Keratinocyte (primary cell): ENCODE results near the gene PKNOX2. TPM values are rescaled to one million over a fixed set of nuclear protein-coding genes. Genes with fewer than 3 reads are reported as not detected.

ENCODE experiments used
- DNase-seq: peaks from one replicate; pipeline ENCODE4 v3.0.0-alpha.2; 2011; ENCODE audit warnings: low read depth, missing footprints, low spot score
- FAIRE-seq: peaks from 2 replicates; lab custom pipeline; 2011; peaks lifted over from hg19 to GRCh38; lab: Jason Lieb, UNC
- H2AFZ ChIP-seq: 2 replicates; pipeline ENCODE4 v1.6.0; 2012; ENCODE audit warnings: low read length, control low read depth, inconsistent platforms; ENCODE audit not compliant: control insufficient read depth
- H3K27ac ChIP-seq: 2 replicates; pipeline ENCODE4 v1.5.1; 2011; ENCODE audit warnings: low read length; ENCODE audit not compliant: control insufficient read depth, insufficient read depth
- H3K27me3 ChIP-seq: 3 replicates; pipeline ENCODE4 v1.6.0; 2011; ENCODE audit warnings: low read length; ENCODE audit not compliant: control insufficient read depth, insufficient read depth; ENCODE audit errors: extremely low read depth
- H3K36me3 ChIP-seq, 2 experiments: 2 replicates in 1 of 2; 3 replicates in 1 of 2; pipeline ENCODE4 v1.5.1; 2011; ENCODE audit warnings: low read length in 2 of 2, mild to moderate bottlenecking in 1 of 2; ENCODE audit not compliant: control insufficient read depth in 2 of 2, insufficient read depth in 2 of 2; ENCODE audit errors: extremely low read depth in 1 of 2
- H3K4me1 ChIP-seq: 3 replicates; pipeline ENCODE4 v1.5.1; 2011; ENCODE audit warnings: low read length; ENCODE audit not compliant: control insufficient read depth, insufficient read depth; ENCODE audit errors: extremely low read depth
- H3K4me2 ChIP-seq: 3 replicates; pipeline ENCODE4 v1.6.0; 2011; ENCODE audit warnings: low read depth, low read length; ENCODE audit not compliant: control insufficient read depth, insufficient read depth; ENCODE audit errors: extremely low read depth
- H3K4me3 ChIP-seq, 3 experiments: fragments of 200-600 bp in 1 of 3; sonication (generic) in 1 of 3; 2 replicates in 2 of 3; 3 replicates in 1 of 3; pipeline ENCODE4 v1.5.1; 2011 to 2016; ENCODE audit warnings: low read length in 3 of 3, mild to moderate bottlenecking in 3 of 3, control low read depth in 2 of 3, inconsistent platforms in 1 of 3, low read depth in 1 of 3, mixed read lengths in 1 of 3, mixed run types in 1 of 3, moderate library complexity in 1 of 3; ENCODE audit not compliant: control insufficient read depth in 2 of 3, insufficient read depth in 2 of 3; ENCODE audit errors: extremely low read depth in 1 of 3
- H3K79me2 ChIP-seq: 2 replicates; pipeline ENCODE4 v1.6.0; 2012; ENCODE audit warnings: low read length; ENCODE audit not compliant: control insufficient read depth, insufficient read depth
- H3K9ac ChIP-seq: 3 replicates; pipeline ENCODE4 v1.6.0; 2011; ENCODE audit warnings: low read length; ENCODE audit not compliant: control insufficient read depth, insufficient read depth; ENCODE audit errors: extremely low read depth
- H3K9me1 ChIP-seq: 3 replicates; pipeline ENCODE4 v1.6.0; 2011; ENCODE audit warnings: low read length; ENCODE audit not compliant: control insufficient read depth, insufficient read depth; ENCODE audit errors: extremely low read depth
- H3K9me3 ChIP-seq: 2 replicates; pipeline ENCODE4 v1.5.1; 2012; ENCODE audit warnings: low read depth, low read length; ENCODE audit not compliant: control insufficient read depth
- H4K20me1 ChIP-seq: 3 replicates; pipeline ENCODE4 v1.6.0; 2011; ENCODE audit warnings: low read length; ENCODE audit not compliant: control insufficient read depth, insufficient read depth; ENCODE audit errors: extremely low read depth
- CTCF ChIP-seq, 3 experiments: IDR thresholded peaks in 1 of 3; conservative IDR thresholded peaks in 1 of 3; optimal IDR thresholded peaks in 1 of 3; 2 replicates in 2 of 3; 3 replicates in 1 of 3; pipeline versions ENCODE3 to v1.5.1; 2011; ENCODE audit warnings: low read length in 3 of 3, mild to moderate bottlenecking in 3 of 3, moderate library complexity in 2 of 3, control low read depth in 1 of 3, inconsistent platforms in 1 of 3; ENCODE audit not compliant: insufficient read depth in 2 of 3; ENCODE audit errors: extremely low read depth in 1 of 3
- EZH2 ChIP-seq: IDR thresholded peaks from one replicate; pipeline ENCODE4 v1.6.1; 2012; ENCODE audit warnings: inconsistent platforms, mild to moderate bottlenecking, low read length, moderate library complexity
- dilution Hi-C: fragments of 300-500 bp; cut with MboI; formaldehyde crosslinking; loops from one replicate; pipeline ENCODE4 v1.7.0; 2020; ENCODE audit warnings: low sequenced_read_pairs; ENCODE audit not compliant: extremely low pct_ligation_motif_present
- polyA plus RNA-seq, 5 experiments: library from polyadenylated mRNA; depleted of rRNA in 3 of 5; stranded (reverse) in 3 of 5; stranded (forward) in 1 of 5; unstranded in 1 of 5; fragments of >200 nt; gene quantifications; 1 replicate in 1 of 5; 2 replicates in 3 of 5; 3 replicates in 1 of 5; pipeline versions ENCODE4 v1.2.1 to v1.2.3, GENCODE V29; 2011 to 2012; ENCODE audit warnings: missing spikeins in 2 of 5, low read depth in 1 of 5, low replicate concordance in 1 of 5

The PKNOX2 gene
- polyA plus RNA-seq, 1 donor (not counting 4 experiments of a cell fraction or from before 2014, with no cell fraction given) = 0.05 TPM

GRCh38 chr11:125304136-125304535 lies 139.6 kb downstream of the PKNOX2 start:
- no peak for DNase-seq
- no peak overlapping the region for H3K4me3 ChIP-seq
- H3K27ac ChIP-seq = no peak overlapping the region
- no peaks in the 10 kb centered on the region for H3K79me2 ChIP-seq
- H3K9me3 ChIP-seq = no peaks in the 10 kb centered on the region
- H3K36me3 ChIP-seq = no peaks in the 10 kb centered on the region
- no peak for FAIRE-seq
- H4K20me1 ChIP-seq = no peaks in the 10 kb centered on the region
- peaks cover 16% of the 10 kb centered on the region for H3K4me1 ChIP-seq
- no peaks in the 10 kb centered on the region for H3K9me1 ChIP-seq
- no peak overlapping the region for H3K4me2 ChIP-seq
- H3K27me3 ChIP-seq = no peaks in the 10 kb centered on the region
- no peak overlapping the region for H2AFZ ChIP-seq
- TF ChIP-seq EZH2 (no peak), CTCF (optimal IDR thresholded peaks at IDR 0.05 in 1 of 3, IDR thresholded peaks at IDR 0.05 in 1 of 3, conservative IDR thresholded peaks at IDR 0.05 in 1 of 3; ENCODE audit: extremely low read depth in 1 of 3, insufficient read depth in 2 of 3, low read length in 3 of 3) (no peak)
- H3K9ac ChIP-seq = no peak overlapping the region
- dilution Hi-C loops = no loop called here

DNA sequence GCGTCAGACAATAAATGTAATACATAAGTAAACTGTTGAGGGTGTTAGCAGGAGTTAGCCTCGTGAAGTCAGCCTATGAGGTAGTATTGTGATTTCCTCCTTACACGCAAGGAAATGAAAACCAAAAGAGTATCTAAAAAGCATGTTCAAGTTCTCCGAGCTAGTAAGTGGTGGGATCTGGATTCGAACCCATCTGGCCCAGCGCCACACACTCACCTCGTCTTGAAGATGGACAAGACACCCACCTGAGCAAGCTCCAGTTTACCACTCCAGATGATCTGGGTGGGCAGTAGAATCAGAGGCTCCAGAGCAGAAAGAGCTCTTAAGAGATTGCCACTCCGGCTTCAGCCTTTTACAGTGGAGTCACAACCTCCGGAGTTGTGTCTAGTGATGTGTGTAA lies 140.3 kb downstream of the PKNOX2 start:
- H3K9me3 ChIP-seq = no peaks in the 10 kb centered on the region
- dilution Hi-C loops = no loop called here
- no peak overlapping the region for H3K4me3 ChIP-seq
- no peak overlapping the region for H3K9ac ChIP-seq
- H3K27me3 ChIP-seq = no peaks in the 10 kb centered on the region
- H3K27ac ChIP-seq = no peak overlapping the region
- no peaks in the 10 kb centered on the region for H4K20me1 ChIP-seq
- FAIRE-seq (no peak), DNase-seq (no peak)
- no peaks in the 10 kb centered on the region for H3K9me1 ChIP-seq
- no peaks in the 10 kb centered on the region for H3K79me2 ChIP-seq
- no peaks in the 10 kb centered on the region for H3K36me3 ChIP-seq
- peaks cover 16% of the 10 kb centered on the region for H3K4me1 ChIP-seq
- no peak overlapping the region for H3K4me2 ChIP-seq
- no peak overlapping the region for H2AFZ ChIP-seq
- no peak for TF ChIP-seq EZH2
- no peak for TF ChIP-seq CTCF (optimal IDR thresholded peaks at IDR 0.05 in 1 of 3, IDR thresholded peaks at IDR 0.05 in 1 of 3, conservative IDR thresholded peaks at IDR 0.05 in 1 of 3; ENCODE audit: extremely low read depth in 1 of 3, insufficient read depth in 2 of 3, low read length in 3 of 3)
